GM18511 (cell line): ENCODE data around the gene OR2AK2.
A peak's percentile ranks its signal among the peaks of the same experiment; 100 is the strongest.

Experiments
- ATAC-seq: cut with Tn5 transposase; IDR thresholded peaks from one replicate; pipeline ENCODE4 v1.9.1; 2021; ENCODE audit warnings: mild to moderate bottlenecking, moderate library complexity; ENCODE audit not compliant: unreplicated experiment

Gene OR2AK2, protein sequence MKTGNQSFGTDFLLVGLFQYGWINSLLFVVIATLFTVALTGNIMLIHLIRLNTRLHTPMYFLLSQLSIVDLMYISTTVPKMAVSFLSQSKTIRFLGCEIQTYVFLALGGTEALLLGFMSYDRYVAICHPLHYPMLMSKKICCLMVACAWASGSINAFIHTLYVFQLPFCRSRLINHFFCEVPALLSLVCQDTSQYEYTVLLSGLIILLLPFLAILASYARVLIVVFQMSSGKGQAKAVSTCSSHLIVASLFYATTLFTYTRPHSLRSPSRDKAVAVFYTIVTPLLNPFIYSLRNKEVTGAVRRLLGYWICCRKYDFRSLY

DNA sequence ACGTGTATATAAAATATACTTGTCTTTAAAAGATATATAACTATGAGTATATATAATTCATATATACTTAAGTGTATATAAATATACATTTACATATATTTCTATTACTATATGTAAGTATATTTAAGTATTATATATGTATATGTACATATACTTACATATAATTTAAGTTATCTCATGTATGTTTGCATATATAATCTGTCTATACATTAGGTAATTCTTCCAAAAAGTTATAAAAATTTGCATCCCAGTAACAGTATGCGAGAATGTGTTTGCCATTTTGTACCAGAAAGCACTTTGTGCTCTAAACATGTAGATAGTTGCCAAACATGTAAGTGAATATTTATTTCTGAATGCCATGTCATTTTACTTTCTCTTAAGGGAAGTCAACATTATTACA is at the start of gene OR2AK2:
OR2AK2 (plus strand) TSS at position 301 of the 400 bp plus-strand sequence. CDS start 144 bp downstream, outside the sequence.
- ATAC-seq: no peak

DNA sequence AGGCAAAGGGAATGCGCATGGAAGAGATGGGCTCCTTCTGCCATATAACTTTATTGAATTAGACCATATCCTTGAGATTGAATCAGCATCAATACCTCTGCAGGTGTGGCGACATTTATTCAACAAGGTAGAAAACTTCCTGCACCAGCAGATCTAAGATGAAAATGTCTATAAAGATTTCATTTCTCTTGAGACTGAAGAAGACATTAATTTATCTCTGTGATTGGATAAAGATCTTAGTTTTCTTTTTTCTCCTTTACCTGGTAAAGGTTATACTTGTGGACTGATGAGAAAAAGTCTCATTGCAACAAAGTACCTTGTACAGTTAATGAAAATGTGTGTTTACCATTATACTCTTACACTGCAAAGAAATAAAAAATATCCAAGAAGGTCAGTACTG is 45.1 kb upstream of the OR2AK2 start, which contains the start of gene OR2T8:
OR2T8 (plus strand) TSS at position 301 of the 400 bp plus-strand sequence. CDS start 766 bp downstream, outside the sequence.
- no peak for ATAC-seq

DNA sequence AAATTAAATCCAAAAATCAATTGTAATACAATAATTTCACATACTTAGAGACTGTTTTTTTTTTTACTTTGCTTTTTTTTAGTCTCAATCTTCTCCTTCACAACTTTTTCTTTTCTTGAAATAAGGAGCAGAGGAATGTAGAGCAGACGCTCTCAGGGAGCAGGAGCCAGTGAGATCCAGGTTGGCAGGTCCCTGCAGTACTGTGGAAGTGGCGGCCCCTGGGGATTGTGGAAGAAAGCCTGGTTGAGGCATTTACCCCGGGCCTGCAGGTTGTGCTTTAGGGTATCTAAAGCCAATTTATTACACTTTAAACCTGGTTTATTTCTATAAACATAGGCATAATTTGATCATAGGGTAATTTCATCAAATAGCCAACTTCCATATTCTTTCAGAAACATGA is 41.1 kb upstream of the OR2AK2 start:
- ATAC-seq: no peak

DNA sequence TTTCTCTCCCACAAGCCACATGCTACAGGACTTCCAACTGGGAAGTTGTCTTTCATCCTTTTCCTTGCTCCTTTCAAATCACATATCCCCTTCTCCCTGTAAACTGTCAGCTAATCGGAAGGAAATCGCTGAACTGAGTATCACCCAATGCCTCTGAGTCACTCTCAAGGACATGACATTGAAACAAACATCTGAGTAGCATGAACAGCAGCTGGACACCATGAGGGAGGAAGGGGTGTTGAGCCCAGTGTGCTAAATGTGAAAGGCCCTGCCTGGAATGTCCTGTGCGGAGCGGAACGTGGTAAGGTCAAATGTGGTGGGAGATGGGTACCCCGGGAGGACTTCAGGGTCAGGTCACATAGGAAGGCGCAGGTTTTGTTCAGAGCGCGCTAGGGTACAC is 40.2 kb upstream of the OR2AK2 start, which contains the start of gene OR2AJ1:
OR2AJ1 (plus strand) TSS at position 22 of the 400 bp plus-strand sequence. CDS start 8,880 bp downstream, outside the sequence.
- ATAC-seq: no peak

DNA sequence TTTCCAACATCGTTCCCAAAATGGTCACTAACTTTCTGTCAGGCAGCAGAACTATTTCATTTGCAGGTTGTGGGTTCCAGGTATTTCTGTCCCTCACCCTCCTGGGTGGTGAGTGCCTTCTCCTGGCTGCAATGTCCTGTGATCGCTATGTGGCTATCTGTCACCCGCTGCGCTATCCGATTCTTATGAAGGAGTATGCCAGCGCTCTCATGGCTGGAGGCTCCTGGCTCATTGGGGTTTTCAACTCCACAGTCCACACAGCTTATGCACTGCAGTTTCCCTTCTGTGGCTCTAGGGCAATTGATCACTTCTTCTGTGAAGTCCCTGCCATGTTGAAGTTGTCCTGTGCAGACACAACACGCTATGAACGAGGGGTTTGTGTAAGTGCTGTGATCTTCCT is 31.0 kb upstream of the OR2AK2 start:
- ATAC-seq: no peak

DNA sequence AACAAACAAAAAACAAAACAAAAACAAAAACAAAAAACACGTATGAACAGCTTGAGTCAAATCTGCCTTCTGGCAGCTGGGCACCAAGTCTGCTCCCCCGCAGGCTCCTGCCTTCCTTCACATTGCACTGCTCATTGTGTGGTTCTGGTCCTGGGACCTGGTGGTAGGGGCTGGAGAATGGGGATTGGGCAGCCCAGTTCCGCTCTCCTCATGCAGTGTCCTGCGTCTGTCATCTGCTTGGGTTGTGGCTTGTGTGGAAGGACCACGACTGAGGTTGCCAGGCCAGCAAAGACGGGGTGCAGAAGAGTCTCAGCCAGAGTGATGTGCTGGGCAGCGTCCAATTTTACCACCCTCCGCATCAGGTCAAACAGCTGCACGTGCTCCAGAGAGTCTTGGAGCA is 29.3 kb upstream of the OR2AK2 start:
- no peak for ATAC-seq

DNA sequence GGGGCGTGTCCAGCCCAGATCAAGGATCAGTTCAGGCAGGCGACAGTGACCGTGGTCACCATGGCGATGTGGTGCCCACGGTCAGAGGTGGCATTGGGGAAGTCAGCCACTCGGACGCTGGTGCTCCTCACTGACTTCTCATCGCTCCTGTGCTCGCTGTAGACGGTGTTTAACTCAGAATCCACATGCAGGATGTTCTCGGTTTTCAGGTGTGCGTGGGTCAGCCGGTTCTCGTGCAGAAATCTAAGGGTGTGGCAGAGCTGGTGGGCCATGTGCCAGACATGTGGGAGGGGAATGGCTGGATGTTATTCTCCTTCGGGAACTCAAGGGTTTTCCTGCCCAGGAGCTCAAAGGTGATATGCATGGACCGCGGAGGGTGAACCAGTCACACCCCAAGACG is 28.6 kb upstream of the OR2AK2 start:
- ATAC-seq: no peak

DNA sequence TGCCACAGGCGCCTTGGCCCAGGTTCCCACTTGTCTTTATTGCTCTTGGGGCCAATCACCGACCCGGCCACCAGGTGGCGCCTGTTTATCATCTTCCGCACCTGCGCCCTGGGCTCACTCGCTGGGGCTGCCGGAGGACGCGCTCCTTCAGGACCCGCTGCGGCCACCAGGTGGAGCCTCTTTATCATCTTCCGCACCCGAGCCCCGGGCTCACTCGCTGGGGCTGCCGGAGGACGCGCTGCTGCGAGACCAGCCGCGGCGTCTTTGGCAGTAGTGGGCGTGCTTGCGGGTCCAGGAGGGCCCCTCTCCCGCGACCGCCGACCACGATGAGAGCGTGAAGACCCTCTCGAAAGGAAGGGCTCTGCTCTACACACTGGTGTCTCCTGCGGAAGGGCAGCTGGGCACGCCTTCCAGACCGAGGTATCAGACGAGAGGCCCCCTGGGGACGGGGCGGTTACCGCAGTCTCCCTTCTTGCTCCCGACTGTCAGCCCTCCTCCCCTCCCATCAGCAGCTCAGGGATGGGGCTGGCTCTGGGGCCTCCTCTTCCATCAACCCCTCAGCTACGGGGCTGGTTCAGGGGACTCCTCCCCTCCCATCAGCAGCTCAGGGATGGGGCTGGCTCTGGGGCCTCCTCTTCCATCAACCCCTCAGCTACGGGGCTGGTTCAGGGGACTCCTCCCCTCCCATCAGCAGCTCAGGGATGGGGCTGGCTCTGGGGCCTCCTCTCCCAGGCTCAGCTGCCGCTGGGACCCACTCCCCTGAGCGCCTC is 27.9 kb upstream of the OR2AK2 start:
- ATAC-seq: peak; percentile 100

DNA sequence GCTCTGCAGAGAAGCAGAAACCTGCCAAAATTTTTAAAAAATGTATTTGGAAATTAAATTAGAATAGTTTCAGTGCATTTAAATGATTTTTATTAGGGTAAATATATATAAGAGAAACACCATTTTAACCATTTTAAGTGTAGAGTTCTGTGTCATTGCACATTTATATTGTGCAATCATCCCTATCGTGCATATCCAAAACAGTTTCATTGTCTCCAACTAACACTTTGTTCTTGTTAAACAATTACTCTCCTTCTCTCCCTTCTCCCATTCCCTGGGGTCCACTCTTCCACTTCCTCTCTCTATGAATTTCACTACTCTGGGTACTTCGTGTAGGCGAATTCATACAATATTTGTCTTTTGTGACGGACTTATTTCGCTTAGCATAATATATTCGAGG is 22.4 kb upstream of the OR2AK2 start:
- no peak for ATAC-seq

DNA sequence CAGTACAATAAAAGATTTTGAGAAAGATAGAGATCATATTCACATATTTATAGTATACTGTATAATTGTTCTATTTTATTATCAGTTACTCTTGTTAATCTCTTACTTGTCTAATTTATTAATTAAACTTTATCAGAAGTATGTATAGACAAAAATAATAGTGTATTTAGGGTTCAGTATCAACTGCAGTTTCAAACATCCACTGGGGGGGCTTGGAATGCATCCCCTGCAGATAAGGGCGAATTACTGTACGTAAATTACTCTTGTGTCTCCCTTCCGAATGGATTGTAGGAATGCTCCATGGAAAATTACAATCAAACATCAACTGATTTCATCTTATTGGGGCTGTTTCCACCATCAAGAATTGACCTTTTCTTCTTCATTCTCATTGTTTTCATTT is 16.5 kb upstream of the OR2AK2 start, which contains the start of gene OR2L8:
OR2L8 (plus strand) TSS at position 301 of the 400 bp plus-strand sequence; CDS start at position 301, 0 bp downstream.
- ATAC-seq: no peak

DNA sequence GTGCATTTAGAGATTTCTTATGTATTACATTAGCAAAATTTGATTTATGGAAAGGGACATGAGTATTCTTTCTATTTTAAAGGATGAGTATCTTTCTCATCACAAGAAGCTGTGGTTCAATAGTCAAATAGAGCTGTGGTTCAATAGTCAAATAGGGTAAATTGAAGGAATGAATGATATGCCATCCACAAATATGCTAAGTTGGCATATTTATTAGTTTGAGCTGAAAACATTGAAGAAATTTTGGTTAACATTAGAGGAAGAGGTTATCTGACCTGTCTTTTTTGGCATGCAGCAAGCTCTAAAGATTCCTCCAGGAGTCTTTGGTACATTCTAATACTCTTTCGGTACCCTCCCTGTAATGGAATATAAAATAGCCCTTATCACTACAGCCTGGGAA is 11.6 kb upstream of the OR2AK2 start:
- ATAC-seq: no peak

DNA sequence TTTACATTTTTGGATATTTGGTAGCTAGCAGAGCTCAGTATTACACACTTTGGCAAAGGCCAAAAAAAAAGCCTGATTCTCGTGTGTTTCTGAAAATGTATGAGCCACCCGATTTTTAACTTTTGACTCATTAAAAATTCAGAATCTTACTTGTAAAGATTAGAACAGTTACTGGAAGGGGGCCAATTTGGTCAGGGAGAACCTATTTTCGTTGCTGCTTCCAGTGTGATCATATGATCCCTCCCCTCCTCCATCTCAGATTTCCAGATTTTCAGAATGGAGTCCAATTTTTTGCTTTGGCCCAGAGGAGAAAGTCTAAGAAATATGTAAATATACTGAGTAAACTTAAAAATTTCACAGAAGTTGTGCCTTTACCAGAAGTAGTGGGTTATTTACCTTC is 3.2 kb upstream of the OR2AK2 start:
- ATAC-seq: no peak

DNA sequence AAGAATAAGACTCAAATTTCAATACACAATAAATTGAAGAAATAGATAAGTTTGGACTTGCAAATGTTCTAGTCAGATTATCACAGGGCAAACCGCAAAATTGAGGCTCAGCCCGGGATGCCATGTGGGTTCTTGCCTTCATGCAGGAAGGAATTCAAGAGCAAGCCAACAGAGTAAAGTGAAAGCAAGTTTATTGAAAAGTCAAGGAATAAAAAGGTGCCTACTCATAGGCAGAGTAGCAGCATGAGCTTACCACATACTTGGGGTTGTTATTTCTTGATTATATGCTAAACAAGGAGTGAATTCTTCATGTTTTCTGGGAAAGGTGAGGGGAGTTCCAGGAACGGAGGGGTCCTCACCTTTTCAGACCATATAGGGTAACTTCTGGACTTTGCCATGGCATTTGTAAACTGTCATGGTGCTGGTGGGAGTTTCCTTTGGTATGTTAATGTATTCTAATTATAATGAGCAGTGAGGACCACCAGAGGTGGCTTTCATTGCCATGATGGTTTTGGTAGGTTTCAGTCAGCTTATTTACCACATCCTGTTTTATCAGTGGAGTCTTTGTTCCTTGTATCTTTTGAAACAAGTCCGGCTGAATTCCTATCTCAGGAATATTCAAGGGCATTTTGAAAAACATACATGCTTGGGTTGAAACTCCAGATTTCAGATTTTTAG is 2.0 kb upstream of the OR2AK2 start:
- no peak for ATAC-seq

DNA sequence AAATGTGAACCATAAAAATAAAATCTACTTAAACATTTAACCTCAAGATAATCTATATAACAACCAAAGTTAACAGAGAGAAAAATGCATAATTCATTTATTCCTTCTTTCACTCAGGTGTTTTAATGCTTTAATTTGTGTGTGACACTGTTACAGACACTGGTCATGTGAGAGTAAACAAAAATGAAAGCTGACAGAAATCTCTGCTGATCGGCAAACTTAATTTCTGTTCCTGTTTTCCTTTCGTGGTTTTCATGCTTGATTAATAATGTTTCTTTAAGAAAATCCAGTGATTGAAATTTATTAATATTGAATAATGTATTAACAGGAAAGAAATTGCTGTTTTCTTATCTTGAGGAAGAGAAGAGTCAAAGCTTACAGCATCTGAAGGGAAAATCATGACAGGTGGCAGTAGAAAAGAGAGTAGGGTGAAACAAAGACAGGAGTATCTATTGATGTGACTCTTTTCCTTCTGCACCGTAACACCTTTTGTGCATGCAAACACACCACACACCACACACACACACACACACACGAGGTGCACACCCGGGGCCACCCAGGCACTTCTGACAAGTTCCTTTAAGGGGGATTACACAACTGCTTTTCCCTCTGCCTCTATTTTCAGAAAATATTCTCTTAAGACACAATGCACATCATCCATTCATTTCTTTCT is 1.6 kb downstream of the OR2AK2 start:
- peak; percentile 82 for ATAC-seq

DNA sequence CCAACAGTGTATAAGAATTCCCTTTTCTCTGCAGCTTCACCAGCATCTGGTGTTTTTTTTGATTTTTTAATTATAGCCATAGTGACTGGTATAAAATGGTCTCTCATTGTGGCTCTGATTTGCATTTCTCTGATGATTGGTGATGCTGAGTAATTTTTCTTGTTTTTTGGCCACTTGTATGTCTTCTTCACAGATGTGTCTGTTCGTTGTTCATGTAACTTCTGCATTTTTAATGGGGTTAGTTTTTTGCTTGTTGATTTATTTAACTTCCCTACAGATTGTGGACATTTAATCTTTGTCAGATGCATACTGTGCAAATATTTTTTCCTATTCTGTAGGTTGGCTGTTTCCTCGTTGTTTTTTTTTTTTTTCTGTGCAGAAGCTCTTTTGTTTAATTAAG is 28.0 kb downstream of the OR2AK2 start:
- no peak for ATAC-seq

DNA sequence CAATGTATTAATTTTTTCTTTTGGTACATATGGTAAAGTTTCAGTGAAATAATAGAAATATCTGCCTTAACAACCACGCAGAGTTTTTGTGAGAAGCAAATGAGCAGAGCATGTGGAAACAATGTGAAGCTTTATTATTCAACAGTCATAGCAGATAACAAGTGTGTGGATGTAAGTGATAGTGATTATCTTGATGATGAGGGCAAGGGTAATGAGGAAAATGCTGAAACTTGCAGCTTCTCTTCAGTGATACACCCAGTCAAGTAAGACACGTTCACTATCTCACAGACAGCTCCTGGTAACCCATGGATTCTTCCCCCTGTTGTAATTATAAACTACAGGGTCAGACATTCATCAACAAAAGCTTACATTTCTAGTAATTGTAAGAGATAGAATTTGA is 33.8 kb downstream of the OR2AK2 start:
- ATAC-seq: no peak

DNA sequence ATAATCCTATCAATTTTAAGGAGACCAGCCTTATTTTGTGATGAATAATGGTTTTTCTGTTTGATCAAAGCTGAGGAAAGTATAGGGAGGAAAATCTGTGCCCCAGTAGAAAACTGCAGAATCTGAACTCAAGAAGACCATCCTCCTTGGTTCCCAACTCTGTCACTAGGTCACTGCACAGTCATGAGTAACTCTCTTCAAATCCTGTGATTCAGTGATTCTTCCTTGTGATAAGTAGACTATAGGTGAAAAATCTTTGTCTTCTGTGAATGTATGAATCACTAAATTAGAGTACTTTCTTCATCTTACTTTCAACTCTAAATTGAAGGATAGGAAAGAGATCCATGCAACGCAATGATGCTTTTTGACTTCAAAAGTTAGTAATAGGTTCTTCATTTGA is 35.1 kb downstream of the OR2AK2 start:
- ATAC-seq: no peak

DNA sequence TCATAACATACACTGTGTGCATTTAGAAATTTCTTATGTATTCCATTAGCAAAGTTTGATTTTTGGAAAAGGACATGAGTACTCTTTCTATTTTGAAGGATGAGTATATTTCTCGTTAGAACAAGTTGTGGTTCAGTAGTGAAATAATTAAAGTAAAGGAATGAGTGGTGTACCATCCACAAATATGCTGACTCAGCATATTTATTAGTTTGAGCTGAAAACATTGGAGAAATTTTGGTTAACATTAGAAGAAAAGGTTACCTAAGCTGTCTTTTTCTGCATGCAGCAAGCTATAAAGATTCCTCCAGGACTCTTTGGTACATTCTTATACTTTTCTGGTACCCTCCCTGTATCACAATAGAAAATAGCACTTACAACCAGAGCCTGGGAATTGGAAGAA is 42.7 kb downstream of the OR2AK2 start:
- ATAC-seq: no peak

DNA sequence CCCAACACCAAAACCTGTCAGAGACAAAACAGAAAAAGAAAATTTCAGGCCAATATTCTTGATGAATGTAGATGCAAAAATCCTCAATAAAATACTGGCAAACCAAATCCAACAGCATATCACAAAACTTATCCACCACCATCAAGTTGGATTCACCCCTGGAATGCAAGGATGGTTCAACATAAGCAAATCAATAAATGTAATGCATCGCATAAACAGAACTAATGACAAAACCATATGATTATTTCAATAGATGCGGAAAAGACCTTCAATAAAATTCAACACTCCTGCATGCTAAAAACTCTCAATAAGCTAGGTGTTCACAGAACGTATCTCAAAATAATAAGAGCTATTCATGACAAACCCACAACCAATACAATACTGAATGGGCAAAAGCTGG is 44.6 kb downstream of the OR2AK2 start:
- no peak for ATAC-seq

DNA sequence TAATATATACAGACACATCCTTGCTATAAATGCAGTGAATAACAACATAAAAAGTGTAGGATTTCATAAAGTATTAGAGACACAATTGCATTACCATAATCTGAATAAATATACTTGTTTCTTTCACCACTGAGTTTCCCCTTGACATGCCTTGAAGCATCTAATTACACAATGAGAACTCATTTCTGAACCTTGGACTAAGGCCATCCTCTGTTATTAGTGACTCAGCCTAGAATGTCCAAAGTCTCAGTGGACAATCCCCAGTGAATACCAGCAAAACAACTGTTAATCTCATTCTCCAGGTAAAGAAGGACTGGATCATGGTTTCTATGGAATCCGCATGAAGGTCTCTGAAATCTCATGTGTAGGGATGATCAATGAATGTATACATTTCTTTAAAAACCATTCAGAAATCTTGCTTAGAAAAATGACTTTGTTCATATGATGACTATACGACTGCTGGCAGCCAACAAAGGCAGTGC is 48.2 kb downstream of the OR2AK2 start, which contains the start of gene OR2L5:
OR2L5 (plus strand) TSS at position 432 of the 482 bp plus-strand sequence. CDS start 8,288 bp downstream, outside the sequence.
- ATAC-seq: no peak

DNA sequence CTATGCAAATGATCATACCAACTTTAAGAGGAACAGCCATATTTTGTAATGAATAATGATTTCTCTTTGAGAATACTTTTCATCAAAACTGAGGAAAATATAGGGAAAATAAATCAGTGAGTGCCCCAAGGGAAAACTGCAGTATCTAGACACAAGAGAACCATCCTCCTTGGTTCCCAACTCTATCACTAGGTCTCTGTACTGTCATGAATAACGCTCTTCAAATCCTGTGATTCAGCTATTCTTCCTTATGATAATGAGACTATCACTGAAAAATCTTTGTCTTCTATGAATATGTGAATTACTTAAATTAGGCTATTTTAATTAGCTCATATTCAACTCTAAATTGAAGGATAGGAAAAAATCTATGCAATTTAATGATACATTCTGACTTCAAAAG is 50.8 kb downstream of the OR2AK2 start:
- ATAC-seq: no peak
